ENCODE results near the gene PAX5.

- TF ChIP-seq CTCF (IDR thresholded peaks at IDR 0.05) (no peak), POLR2A (IDR thresholded peaks at IDR 0.05) (no peak)
These were observed 49.6 kb upstream of the PAX5 start for GRCh38 chr9:37083654-37084053.

Measured in uterus (tissue), 2 donors.